ENCODE results near the gene RHOT2. TPM values are rescaled to one million over a fixed set of nuclear protein-coding genes. Genes with fewer than 3 reads are reported as not detected.
A peak's percentile ranks its signal among the peaks of the same experiment; 100 is the strongest.

The RHOT2 gene
- total and polyA plus RNA-seq, 9 of the 15 experiments (the other 6 are each of a cell fraction or from before 2014, with no cell fraction given), result 5.0 to 373 (median 112) TPM

- TF ChIP-seq GMEB1 (CRISPR knock-in tag; IDR thresholded peaks at IDR 0.05) (peak; percentile 39; the same call in 1 of the 2 replicates), ZNF778 (CRISPR knock-in tag; IDR thresholded peaks at IDR 0.05) (no peak), NR2C2 (CRISPR knock-in tag; IDR thresholded peaks at IDR 0.05) (peak; percentile 83; the same call in 1 of the 2 replicates), NR2C2 (tag; IDR thresholded peaks at IDR 0.05) (peak; percentile 57; the same call in 1 of the 2 replicates), SLC30A9 (CRISPR knock-in tag; IDR thresholded peaks at IDR 0.05) (no peak), ZNF282 (CRISPR knock-in tag; IDR thresholded peaks at IDR 0.05) (peak; percentile 71), ZNF140 (CRISPR knock-in tag; IDR thresholded peaks at IDR 0.05) (no peak), ZNF146 (CRISPR knock-in tag; IDR thresholded peaks at IDR 0.05; ENCODE audit: unreplicated experiment) (no peak), THRAP3 (IDR thresholded peaks at IDR 0.05; ENCODE audit: borderline replicate concordance) (no peak), EHMT2 (IDR thresholded peaks at IDR 0.05) (no peak), ZNF609 (CRISPR knock-in tag; IDR thresholded peaks at IDR 0.05; ENCODE audit: borderline replicate concordance) (0 out of 2 replicates have a peak, but pooled peaks have one; percentile 93), SMAD4 (CRISPR knock-in tag; conservative IDR thresholded peaks at IDR 0.05) (0 out of 2 replicates have a peak, but pooled peaks have one; percentile 21), MED1 (CRISPR knock-in tag; IDR thresholded peaks at IDR 0.05; ENCODE audit: borderline replicate concordance) (no peak), ZNF583 (CRISPR knock-in tag; IDR thresholded peaks at IDR 0.05) (no peak), CCAR2 (IDR thresholded peaks at IDR 0.05; ENCODE audit: low read depth, low read length) (no peak), ZNF395 (CRISPR knock-in tag; IDR thresholded peaks at IDR 0.05) (peak; percentile 60; the same call in 1 of the 2 replicates), ZNF707 (CRISPR knock-in tag; conservative IDR thresholded peaks at IDR 0.05) (no peak), IFI16 (CRISPR knock-in tag; IDR thresholded peaks at IDR 0.05) (no peak), EWSR1 (IDR thresholded peaks at IDR 0.05; ENCODE audit: borderline replicate concordance, low read depth, partially characterized antibody) (no peak), KHSRP (IDR thresholded peaks at IDR 0.05) (no peak), SRSF3 (IDR thresholded peaks at IDR 0.05; ENCODE audit: insufficient read depth, low read length) (no peak)
These were observed 27.6 kb downstream of the RHOT2 start (continued) for GRCh38 chr16:695355-696089.

Measured in K562 (cell line).